HG02943 (cell line): ENCODE results near the gene CALM3.
"Not testable (repeated sequence)": the region's sequence is repeated elsewhere in the genome, so short reads cannot be mapped to it uniquely, and the experiment has no call there.

Experiments used
- ATAC-seq: cut with Tn5 transposase; IDR thresholded peaks from one replicate; pipeline ENCODE4 v1.9.1; 2021; ENCODE audit warnings: mild to moderate bottlenecking, low read depth, moderate library complexity; ENCODE audit not compliant: unreplicated experiment

Gene CALM3

DNA sequence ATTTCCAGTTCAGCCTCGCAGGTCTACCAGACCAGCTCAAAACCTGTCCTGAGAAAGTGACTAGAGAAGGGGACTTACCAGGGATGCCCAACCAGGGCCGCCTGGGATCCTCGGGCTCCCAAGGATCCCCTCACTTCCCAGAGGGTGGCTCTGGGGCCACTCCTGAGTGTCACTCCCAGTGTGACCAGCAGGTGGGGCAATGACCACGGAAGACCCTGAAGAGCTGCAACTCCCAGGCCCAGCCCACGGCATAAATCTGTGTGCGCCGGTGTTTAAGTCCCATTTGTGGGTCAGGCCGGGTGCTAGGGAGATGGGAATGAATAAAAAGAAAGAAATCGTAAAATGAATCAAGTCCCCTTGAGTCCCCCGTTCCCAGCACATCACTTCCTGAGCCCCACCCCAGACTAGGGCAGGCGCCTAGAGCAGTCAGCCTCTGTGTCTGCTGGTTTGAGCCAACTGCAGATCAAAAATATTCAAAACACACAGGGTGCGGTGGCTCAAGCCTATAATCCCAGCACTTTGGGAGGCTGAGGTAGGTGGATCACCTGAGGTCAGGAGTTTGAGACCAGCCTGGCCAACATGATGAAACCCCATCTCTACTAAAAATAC, 13.1 kb downstream of the CALM3 start:
- no peak for ATAC-seq

DNA sequence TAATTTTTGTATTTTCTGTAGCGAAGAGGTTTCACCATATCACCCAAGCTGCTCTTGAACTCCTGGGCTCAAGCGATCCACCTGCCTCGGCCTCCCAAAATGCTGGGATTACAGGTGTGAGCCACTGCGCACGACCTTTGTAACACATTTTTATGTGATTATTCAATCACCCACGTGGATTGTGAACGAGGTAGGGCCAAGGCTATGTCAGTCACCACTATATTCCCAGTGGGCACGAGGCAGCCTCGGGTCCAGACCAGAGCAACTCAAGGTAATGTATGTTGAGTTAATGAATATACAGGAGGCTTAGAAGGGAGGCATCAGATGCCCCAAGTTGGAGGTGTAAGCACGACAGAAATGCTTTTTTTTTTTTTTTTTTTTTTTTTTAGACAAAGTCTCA, 14.8 kb downstream of the CALM3 start:
- ATAC-seq = no peak

- no peak for ATAC-seq
Observed at GRCh38 chr19:46616631-46617322, 15.6 kb downstream of the CALM3 start.

DNA sequence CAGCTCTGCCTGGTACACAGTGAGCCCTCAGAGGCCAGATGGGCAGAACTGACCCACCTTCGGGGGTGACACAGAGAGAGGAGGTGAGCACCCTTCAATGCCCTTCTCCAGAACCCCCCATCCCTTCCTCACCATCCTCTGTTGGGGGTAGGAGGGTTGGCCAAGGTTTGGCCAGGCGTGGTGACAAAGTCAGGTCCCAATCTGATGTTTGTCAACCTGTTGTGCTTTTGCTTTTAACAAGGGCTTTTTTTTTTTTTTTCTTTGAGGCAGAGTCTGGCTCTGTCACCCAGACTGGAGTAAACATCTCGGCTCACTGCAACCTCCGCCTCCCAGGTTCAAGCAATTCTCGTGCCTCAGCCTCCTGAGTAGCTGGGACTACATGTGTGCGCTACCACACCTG, 16.5 kb downstream of the CALM3 start:
- ATAC-seq = no peak

DNA sequence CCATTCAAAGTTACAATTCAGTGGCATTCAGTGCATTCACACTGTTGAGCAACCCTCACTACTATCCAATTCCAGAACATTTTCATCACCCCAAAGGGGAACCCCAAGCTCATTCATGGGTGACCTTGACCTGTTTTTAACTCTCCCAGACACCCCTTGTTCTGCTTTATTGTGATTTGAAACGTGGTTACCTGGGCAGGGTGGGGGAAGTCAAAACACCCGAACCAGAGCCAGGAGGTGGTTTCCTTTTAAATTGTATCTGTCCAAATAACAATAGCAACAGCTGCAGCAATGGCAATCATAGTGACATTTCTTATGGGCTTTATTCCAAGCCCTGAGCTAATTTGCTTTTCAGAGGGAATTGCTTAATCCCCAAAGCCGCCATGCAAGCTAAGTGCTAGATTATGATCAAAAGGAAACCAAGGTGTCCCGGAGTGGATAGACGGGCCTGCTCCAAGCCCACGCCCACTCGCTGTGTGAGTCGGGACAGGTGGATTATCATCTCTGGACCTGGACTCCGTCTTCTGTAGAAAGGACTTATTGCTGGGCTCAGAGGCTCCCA, 17.6 kb downstream of the CALM3 start:
- ATAC-seq = no peak

- ATAC-seq = no peak
Observed at GRCh38 chr19:46620267-46620666, 19.1 kb downstream of the CALM3 start.

- no peak for ATAC-seq
Observed at GRCh38 chr19:46620716-46621115, 19.6 kb downstream of the CALM3 start.

- ATAC-seq = no peak
Observed at GRCh38 chr19:46621191-46622117, 20.3 kb downstream of the CALM3 start.

- no peak for ATAC-seq
Observed at GRCh38 chr19:46622118-46622446, 21.0 kb downstream of the CALM3 start.

- ATAC-seq = no peak
Observed at GRCh38 chr19:46623915-46624502, 22.9 kb downstream of the CALM3 start.

GRCh38 chr19:46624958-46625661, 24.0 kb downstream of the CALM3 start, which contains the start of gene PTGIR:
TSS of gene PTGIR (minus strand) at chr19:46625089. CDS start at chr19:46624225, 864 bp downstream.
- ATAC-seq = no peak

GRCh38 chr19:46625731-46626130, 24.6 kb downstream of the CALM3 start:
- ATAC-seq = no peak

DNA sequence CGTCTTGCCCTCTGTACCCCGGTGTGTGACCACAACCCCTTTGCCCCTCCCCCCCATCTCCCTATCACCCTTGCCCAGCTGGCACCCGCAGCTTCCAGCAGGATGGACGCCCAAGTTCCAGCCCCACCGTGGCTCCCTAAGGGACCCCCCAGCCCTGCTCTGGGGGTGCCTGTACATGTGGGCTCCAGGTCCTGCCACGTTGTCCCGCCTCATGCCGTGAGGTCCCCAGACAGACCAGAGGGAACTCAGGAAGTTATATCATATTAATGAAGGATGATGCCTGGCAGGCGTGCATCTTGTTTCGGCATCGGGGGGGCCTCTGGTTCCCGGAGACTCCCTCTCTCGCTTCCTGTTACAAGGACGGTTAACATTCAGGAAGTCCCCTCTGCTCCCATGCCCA, 25.3 kb downstream of the CALM3 start:
- ATAC-seq = no peak

DNA sequence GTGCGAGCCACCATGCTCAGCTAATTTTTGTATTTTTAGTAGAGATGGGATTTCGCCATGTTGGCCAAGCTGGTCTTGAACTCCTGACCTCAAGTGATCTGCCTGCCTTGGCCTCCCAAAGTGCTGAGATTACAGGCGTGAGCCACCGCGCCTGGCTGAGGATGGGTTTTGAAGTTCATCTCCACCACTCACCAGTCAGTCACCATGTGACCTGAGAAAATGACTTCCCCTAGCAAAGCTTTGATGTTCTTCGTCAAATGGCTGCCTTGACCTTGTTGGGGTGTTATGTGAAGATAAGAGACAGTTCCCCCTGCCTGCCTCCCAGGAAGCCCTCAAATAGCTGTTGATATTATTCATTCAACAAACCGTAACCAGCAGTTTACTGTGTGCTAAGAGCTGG, 27.8 kb downstream of the CALM3 start:
- not testable (repeated sequence) for ATAC-seq

DNA sequence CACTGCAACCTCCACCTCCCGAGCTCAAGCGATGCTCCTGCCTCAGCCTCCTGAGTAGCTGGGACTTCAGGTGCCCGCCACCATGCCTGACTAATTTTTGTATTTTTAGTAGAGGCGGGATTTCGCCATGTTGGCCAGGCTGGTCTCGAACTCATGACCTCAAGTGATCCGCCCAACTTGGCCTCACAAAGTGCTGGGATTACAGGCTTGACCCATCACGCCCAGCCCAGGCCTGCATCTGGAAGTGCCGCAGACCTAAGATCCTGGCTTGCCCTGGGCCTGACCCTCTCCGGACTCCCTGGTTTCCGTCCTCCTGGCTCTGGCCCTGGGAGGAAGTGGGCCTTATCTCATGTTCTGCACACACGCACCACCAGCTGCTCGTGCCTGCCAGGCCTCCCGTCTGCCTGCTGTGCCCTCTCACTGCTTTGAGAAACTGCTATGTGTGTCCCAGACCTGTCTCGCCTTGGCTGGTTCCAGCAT, 28.5 kb downstream of the CALM3 start:
- ATAC-seq = no peak

DNA sequence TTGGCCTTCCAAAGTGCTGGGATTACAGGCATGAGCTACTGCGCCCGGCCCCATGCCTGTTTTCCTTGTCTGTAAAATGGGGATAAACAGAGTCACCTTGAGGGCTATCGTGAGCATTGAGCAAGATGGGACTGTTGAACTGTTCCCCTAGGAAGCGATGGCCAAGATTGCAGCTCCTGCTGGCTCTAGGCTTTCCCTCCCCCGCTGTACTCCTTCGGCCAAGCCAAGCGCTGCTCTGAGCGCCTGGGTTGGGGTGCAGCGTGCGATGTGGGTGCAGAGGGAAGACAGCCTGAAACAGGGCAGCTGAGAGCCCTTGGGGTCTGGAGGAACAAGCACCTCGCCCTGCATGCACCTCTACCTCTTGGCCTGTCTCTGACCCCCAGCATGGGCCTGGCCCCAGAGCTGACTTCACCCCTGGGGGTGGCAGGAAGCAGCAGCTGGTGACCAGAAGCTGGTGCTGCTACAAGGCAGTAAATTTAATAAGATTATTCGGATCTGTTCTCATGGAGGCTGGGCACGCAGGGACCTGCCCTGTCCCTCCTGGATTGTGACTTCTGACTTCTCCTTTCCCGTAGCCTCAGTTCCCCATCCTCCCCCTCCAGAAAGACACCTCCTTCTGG, 29.6 kb downstream of the CALM3 start:
- ATAC-seq = no peak

DNA sequence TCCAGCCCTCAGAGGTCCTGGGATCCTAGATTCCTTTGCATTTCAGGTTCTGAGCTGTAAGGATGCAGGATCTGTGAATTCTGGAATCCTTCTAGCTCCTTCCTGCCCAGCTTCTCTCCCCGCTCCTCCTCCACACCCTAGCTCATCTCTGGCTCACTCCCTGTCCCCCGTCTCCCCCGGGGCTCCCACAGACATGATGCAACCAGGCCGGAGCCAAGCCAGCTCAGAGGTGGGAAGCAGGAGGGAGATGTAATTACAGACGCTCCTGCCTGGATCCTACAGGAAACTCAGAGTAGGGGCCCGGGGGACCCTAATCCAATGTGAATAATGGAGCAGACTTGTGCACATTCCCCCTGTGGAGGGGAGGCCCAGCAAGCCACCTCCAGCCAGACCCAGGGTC, 30.4 kb downstream of the CALM3 start:
- ATAC-seq = no peak

- no peak for ATAC-seq
Observed at GRCh38 chr19:46633130-46633529, 32.0 kb downstream of the CALM3 start.

- no peak for ATAC-seq
Observed at GRCh38 chr19:46634045-46634655, 33.0 kb downstream of the CALM3 start.
